ELF-1 (cell line): ENCODE data around the gene LAMC1.

Experiments used
- DNase-seq: peaks from one replicate; pipeline ENCODE4 v3.0.0-alpha.2; 2016; ENCODE audit warnings: low read depth, low spot score

LAMC1 gene

DNA sequence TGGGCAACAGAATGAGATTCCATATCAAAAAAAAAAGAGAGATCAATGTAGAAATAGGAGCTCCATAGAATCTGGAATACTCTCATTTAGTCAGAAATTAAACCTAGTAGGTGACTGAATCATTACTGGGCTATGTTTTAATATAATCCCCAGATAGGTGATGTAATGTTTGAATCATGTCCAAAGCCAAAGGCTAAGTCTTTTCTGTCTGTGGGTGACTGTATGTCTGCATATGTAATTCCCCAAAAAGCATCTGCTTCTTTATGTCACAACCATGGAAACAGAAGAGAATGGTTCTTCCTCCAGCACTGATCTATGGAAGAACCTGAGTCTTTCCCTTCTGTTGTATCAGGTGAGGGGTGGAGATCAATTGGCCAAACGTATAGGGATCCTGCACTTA lies 168.6 kb downstream of the LAMC1 start:
- DNase-seq = no peak

DNA sequence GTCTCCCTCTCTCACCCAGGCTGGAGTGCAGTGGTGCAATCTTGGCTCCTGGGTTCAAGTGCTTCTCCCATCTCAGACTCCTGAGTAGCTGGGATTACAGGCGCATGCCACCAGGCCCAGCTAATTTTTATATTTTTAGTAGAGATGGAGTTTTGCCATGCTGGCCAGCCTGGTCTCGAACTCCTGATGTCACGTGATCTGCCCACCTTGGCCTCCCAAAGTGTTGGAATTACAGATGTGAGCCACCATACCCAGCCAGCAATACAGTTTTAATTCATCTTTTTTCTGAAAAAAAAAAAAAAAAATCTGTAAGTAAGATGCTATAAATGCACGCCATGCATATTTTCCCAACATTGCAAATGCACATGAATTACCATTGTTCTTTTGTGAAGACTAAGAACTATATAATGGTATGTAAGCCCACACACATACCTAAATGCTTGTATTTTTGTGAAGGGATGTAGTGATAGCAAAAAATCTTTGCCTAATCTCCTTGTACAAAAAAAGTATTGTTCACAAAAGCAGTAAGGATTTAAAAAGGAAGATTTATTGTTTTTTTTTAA lies 170.8 kb downstream of the LAMC1 start:
- no peak for DNase-seq

DNA sequence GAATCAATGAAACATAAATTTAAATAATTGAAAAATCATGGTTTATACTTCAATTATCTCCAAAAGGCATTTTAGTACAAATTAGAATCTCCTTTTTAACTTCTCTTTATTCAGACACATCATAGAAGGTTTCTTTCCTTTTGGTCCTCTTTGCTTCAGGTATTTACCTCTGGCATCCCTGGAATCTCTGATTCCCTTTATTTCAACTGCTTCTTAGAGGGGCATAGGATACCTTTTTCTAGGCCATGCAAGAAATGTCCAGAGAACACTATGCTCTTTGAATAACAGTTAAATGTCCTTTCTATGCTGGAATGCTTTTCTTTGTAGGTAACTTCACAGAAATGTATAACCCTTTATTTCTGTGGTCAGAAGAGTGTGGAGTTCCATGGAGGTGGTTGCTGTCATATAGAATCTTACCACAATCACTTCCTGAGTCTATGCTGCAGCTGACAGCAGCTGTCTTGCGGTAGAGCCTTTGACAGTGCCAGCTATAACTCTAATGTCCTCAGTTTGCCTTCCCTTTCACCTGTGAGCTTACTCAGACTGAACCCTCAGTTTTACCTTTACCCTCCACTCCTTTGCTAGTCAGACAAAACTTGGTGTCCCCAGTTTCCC lies 171.4 kb downstream of the LAMC1 start:
- DNase-seq = no peak

GRCh38 chr1:183195142-183195574 lies 171.9 kb downstream of the LAMC1 start:
- no peak for DNase-seq
